Testis (tissue), 3 donors: ENCODE data around the gene LNX1. TPM values are rescaled to one million over a fixed set of nuclear protein-coding genes. Genes with fewer than 3 reads are reported as not detected.

Experiments
- DNase-seq: peaks from one replicate; pipeline ENCODE4 v3.0.0-alpha.2; 2019
- H3K27ac ChIP-seq, 2 donors: fragments of 200-600 bp; sonication (generic); one replicate each; pipeline ENCODE4 v1.5.1; 2019
- H3K27me3 ChIP-seq: fragments of 200-600 bp; sonication (generic); one replicate; pipeline ENCODE4 v1.5.1; 2019
- H3K36me3 ChIP-seq: fragments of 200-600 bp; sonication (generic); one replicate; pipeline ENCODE4 v1.5.1; 2017; ENCODE audit warnings: low read depth; ENCODE audit errors: missing control alignments
- H3K4me1 ChIP-seq: fragments of 200-600 bp; sonication (generic); one replicate; pipeline ENCODE4 v1.5.1; 2019
- H3K4me3 ChIP-seq, 2 donors: fragments of 200-600 bp; sonication (generic); one replicate each; pipeline ENCODE4 v1.5.1; 2017 to 2019
- H3K9me3 ChIP-seq: fragments of 200-600 bp; sonication (generic); one replicate; pipeline ENCODE4 v1.5.1; 2017
- POLR2A ChIP-seq: fragments of 450-650 bp; IDR thresholded peaks from one replicate; pipeline ENCODE4 v1.6.1; 2017; ENCODE audit warnings: antibody characterized with exemption, mild to moderate bottlenecking, moderate library complexity
- WGBS, 2 donors: methylation state at CpG; one replicate each; pipeline ENCODE4 v1.1.5; 2018; 5-methylcytosine and 5-hydroxymethylcytosine counted together
- intact Hi-C: fragments of 100-400 bp; cut with DNase I; formaldehyde crosslinking; loops from one replicate; pipeline ENCODE4 v1.15.1; 2023; ENCODE audit warnings: low total_unique reads
- polyA plus RNA-seq: library from polyadenylated mRNA; stranded (reverse); fragments of 350-450 nt; fragmentation: Illumina TruSeq; extraction: RNeasy Lipid Tissue Mini Kit (QIAGEN cat#74804); gene quantifications from one replicate; pipeline ENCODE4 v1.2.3, GENCODE V29; 2014; ENCODE audit warnings: low read depth, low replicate concordance; ENCODE audit not compliant: insufficient read depth
- total RNA-seq, 2 donors: library from RNA; depleted of rRNA; stranded (reverse); fragments of >200 nt; gene quantifications; one replicate each; pipeline ENCODE4 v1.2.3, GENCODE V29; 2016
- TF ChIP-seq, protein P1 (sequence below), 3 experiments: fragments of 450-650 bp in 2 of 3; fragments of 200-600 bp in 1 of 3; sonication (generic) in 1 of 3; IDR thresholded peaks; one replicate each; pipeline ENCODE4 v1.5.1; 2016 to 2019; ENCODE audit warnings: antibody characterized with exemption in 3 of 3, mild to moderate bottlenecking in 2 of 3, moderate library complexity in 1 of 3

LNX1 gene
- total and polyA plus RNA-seq, 3 donors from 2014 or later = 4.3 to 8.3 (median 5.8) TPM

DNA sequence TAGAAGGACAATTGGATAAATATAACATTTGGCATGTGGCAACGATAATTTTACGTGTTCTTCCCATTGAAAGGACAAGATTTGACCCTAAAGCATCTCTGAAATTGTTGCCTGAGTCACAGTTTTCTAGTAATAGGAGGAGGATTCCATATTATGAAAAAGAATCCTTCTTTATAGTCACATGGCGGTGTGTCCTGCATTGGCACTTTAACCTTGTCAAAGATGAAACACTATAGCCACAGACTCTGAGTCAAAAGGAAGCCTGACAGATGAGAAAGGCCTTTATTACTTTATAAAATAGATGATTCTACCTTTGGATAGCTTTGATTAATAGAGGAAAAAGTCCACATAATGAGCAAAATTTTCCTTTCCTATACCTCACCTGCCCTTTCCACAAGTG lies 11.5 kb downstream of the LNX1 start:
- intact Hi-C loops = no loop called here
- Histone ChIP-seq H3K4me1 (no peaks in the 10 kb centered on the region), H3K4me3 (no peak overlapping the region), H3K9me3 (no peaks in the 10 kb centered on the region), H3K27ac (no peak overlapping the region), H3K27me3 (no peaks in the 10 kb centered on the region), H3K36me3 (no peaks in the 10 kb centered on the region)
- 61 to 76% methylated on average over 3 of the region's 3 CpGs for WGBS, 2 donors
- TF ChIP-seq, protein P1, sequence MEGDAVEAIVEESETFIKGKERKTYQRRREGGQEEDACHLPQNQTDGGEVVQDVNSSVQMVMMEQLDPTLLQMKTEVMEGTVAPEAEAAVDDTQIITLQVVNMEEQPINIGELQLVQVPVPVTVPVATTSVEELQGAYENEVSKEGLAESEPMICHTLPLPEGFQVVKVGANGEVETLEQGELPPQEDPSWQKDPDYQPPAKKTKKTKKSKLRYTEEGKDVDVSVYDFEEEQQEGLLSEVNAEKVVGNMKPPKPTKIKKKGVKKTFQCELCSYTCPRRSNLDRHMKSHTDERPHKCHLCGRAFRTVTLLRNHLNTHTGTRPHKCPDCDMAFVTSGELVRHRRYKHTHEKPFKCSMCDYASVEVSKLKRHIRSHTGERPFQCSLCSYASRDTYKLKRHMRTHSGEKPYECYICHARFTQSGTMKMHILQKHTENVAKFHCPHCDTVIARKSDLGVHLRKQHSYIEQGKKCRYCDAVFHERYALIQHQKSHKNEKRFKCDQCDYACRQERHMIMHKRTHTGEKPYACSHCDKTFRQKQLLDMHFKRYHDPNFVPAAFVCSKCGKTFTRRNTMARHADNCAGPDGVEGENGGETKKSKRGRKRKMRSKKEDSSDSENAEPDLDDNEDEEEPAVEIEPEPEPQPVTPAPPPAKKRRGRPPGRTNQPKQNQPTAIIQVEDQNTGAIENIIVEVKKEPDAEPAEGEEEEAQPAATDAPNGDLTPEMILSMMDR (IDR thresholded peaks at IDR 0.05) = no peak
- no peak for TF ChIP-seq POLR2A
- DNase-seq = no peak

DNA sequence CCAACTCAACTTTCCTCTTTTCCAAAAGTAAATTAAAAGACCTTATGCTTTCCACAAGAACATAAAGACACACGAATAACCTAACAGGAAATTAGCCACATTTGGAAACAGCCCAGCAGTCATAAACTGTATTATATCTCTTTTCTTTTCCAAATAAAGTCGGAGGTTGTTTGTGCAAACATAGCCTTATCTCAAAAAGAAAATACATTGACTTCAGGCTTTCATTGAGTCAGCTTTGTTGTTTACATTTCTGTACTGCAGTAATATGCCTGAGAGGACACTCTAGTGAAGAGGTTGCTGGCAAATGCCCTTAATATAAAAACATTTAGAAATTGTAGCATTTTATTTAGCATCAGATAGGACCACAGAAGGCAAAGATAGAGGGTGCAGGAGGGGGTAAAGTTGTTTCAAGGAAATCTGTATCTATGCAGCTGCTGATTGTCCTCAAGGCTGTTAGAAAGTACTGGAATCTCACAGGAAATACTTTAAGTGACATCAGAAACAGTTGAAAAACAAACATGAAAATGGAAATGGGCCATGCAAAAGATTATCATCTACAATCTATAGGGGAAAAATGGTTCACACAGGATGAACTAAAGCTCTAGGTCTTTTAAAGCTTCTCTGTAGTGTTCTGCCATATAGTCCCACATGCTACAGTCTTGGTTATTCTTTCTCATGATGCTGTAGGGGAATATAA lies 14.5 kb downstream of the LNX1 start:
- intact Hi-C loops = no loop called here
- no peak for DNase-seq
- H3K4me3 ChIP-seq = no peak overlapping the region
- no peak for TF ChIP-seq POLR2A
- TF ChIP-seq, protein P1 (IDR thresholded peaks at IDR 0.05) = no peak
- H3K36me3 ChIP-seq = no peaks in the 10 kb centered on the region
- no peak overlapping the region for H3K27ac ChIP-seq
- no peaks in the 10 kb centered on the region for H3K27me3 ChIP-seq
- H3K9me3 ChIP-seq = no peaks in the 10 kb centered on the region
- H3K4me1 ChIP-seq = no peaks in the 10 kb centered on the region
- 23 to 27% methylated on average over 2 of the region's 2 CpGs for WGBS, 2 donors

DNA sequence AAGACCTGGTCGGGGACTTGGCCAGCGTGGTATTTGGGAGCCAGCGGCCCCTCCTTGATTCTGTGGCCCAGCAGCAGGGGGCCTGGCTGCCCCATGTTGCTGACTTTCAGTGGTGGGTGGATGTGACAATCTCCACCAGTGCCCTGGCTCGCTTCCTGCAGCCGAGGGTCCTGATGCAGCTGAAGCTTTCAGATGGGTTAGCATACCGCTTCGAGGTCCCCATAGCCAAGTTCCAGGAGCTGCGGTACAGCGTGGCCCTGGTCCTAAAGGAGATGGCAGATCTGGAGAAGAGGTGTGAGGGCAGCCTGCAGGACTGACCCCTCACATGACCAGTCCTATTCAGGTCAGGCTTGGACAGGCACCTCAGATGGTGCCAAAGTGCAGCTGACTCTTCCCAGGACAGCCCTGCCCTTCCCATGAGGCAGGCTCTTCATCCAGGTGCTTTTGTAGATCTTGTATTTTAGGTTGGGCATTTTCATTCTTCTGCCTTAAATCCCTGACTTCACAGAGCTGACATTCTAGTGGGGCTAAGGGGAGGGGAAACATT lies 15.1 kb downstream of the LNX1 start:
- H3K27me3 ChIP-seq = no peaks in the 10 kb centered on the region
- no peak overlapping the region for H3K27ac ChIP-seq
- H3K4me3 ChIP-seq = no peak overlapping the region
- H3K36me3 ChIP-seq = no peaks in the 10 kb centered on the region
- intact Hi-C loops = no loop called here
- TF ChIP-seq, protein P1 (IDR thresholded peaks at IDR 0.05) = no peak
- no peak for TF ChIP-seq POLR2A
- WGBS, 2 donors = 82 to 93% methylated on average over 5 to 8 of the region's 9 CpGs
- no peaks in the 10 kb centered on the region for H3K4me1 ChIP-seq
- no peak for DNase-seq
- H3K9me3 ChIP-seq = no peaks in the 10 kb centered on the region

DNA sequence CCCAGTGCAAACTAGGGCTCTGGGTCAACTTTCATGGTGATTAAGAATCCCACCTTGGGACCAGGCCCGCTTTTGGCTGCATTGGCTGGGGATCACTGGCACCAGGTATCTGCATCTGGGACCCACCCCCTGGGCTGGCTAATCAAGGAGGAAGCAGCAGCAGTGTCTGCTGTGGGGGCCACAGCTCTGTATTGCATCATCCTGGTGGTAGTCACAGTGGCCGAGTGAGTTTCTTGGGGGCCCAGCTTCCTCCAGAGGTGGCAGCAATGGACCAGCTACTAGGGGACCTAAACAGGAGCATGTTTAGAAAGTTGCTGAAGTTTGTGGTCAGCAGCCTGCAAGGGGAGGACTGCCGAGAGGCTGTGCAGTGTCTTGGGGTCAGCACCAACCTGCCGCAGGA lies 15.7 kb downstream of the LNX1 start:
- Histone ChIP-seq H3K27me3 (no peaks in the 10 kb centered on the region), H3K9me3 (no peaks in the 10 kb centered on the region), H3K27ac (no peak overlapping the region), H3K4me3 (no peak overlapping the region), H3K4me1 (no peaks in the 10 kb centered on the region), H3K36me3 (no peaks in the 10 kb centered on the region)
- TF ChIP-seq, protein P1 (IDR thresholded peaks at IDR 0.05) = no peak
- TF ChIP-seq POLR2A = no peak
- DNase-seq = no peak
- intact Hi-C loops = no loop called here
- WGBS, 2 donors = 100% methylated on average over 4 of the region's 4 CpGs; no CpG with 5 or more reads in 1 of the 2 donors

DNA sequence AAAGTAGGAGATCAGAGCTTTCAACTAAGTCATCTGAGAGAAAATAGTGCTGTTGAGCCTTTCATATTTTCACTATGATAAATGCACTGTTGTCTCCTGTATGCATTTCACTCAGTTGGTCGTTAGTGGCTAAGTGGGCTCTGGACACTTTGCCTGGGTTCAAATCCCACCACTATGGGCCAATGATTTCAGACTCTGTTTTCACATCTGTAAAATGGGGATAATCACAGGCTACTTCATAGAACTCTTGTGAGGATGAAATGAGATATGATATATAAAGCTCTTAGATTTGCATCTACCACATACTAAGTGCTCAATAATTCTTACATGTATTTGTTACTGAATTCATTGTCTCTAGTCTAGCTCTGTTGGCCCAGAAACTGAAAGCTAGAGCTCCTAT lies 16.8 kb downstream of the LNX1 start:
- no peaks in the 10 kb centered on the region for H3K36me3 ChIP-seq
- intact Hi-C loops = no loop called here

More for the DNA sequence above, 16.8 kb downstream of the LNX1 start:
- 91 to 93% methylated on average over 1 of the region's 1 CpG for WGBS, 2 donors
- no peaks in the 10 kb centered on the region for H3K4me1 ChIP-seq
- DNase-seq = no peak
- H3K9me3 ChIP-seq = no peaks in the 10 kb centered on the region
- no peaks in the 10 kb centered on the region for H3K27me3 ChIP-seq
- H3K27ac ChIP-seq = no peak overlapping the region
- TF ChIP-seq POLR2A = no peak
- TF ChIP-seq, protein P1 (IDR thresholded peaks at IDR 0.05) = no peak
- no peak overlapping the region for H3K4me3 ChIP-seq
